Sigmoid colon (tissue), 7 donors: ENCODE measurements around the gene TTC27. TPM values are rescaled to one million over a fixed set of nuclear protein-coding genes. Genes with fewer than 3 reads are reported as not detected.

Experiments
- DNase-seq: peaks from one replicate; pipeline ENCODE4 v3.0.0-alpha.2; 2019
- H3K27ac ChIP-seq, 4 donors: fragments of 200-600 bp; sonication (generic); one replicate each; pipeline ENCODE4 v1.5.1; 2016 to 2019; ENCODE audit warnings: mild to moderate bottlenecking in 1 of 4
- H3K27me3 ChIP-seq, 3 donors: fragments of 200-600 bp; sonication (generic); one replicate each; pipeline ENCODE4 v1.5.1; 2019; ENCODE audit warnings: mild to moderate bottlenecking in 1 of 3
- H3K36me3 ChIP-seq, 4 donors: fragments of 200-600 bp; sonication (generic); one replicate each; pipeline ENCODE4 v1.5.1; 2016 to 2019
- H3K4me1 ChIP-seq, 4 donors: fragments of 200-600 bp; sonication (generic); one replicate each; pipeline ENCODE4 v1.5.1; 2017 to 2019
- H3K4me3 ChIP-seq, 4 donors: fragments of 200-600 bp; sonication (generic); one replicate each; pipeline ENCODE4 v1.5.1; 2017 to 2019; ENCODE audit warnings: mild to moderate bottlenecking in 2 of 4, moderate library complexity in 1 of 4
- H3K9me3 ChIP-seq, 4 donors: fragments of 200-600 bp in 3 of 4; sonication (generic) in 3 of 4; one replicate each; pipeline versions ENCODE4 v1.5.1 to v1.6.1; 2013 to 2019
- EP300 ChIP-seq, 4 donors: sonication (generic); formaldehyde crosslinking; IDR thresholded peaks; one replicate each; pipeline ENCODE4 v1.6.1; 2017; ENCODE audit warnings: antibody characterized with exemption in 4 of 4
- POLR2A ChIP-seq, 2 donors: fragments of 450-650 bp; IDR thresholded peaks; one replicate each; pipeline ENCODE4 v1.6.1; 2016; ENCODE audit warnings: antibody characterized with exemption in 2 of 2, mild to moderate bottlenecking in 2 of 2, moderate library complexity in 2 of 2
- POLR2AphosphoS5 ChIP-seq, 4 donors: sonication (generic); formaldehyde crosslinking; IDR thresholded peaks; one replicate each; pipeline ENCODE4 v1.6.1; 2017; ENCODE audit warnings: antibody characterized with exemption in 4 of 4
- WGBS, 2 donors: extraction: QIAGEN DNeasy Blood & Tissue Kit; methylation state at CpG; one replicate each; pipeline ENCODE4 v1.1.7; 2013; 5-methylcytosine and 5-hydroxymethylcytosine counted together
- intact Hi-C: fragments of 100-400 bp; cut with DNase I; formaldehyde crosslinking; loops from one replicate; pipeline ENCODE4 v1.15.1; 2023
- polyA plus RNA-seq, 3 donors: library from polyadenylated mRNA; stranded (reverse); fragments of 200-250 nt; gene quantifications; one replicate each; pipeline ENCODE4 v1.2.3, GENCODE V29; 2013
- total RNA-seq, 4 donors: library from RNA; depleted of rRNA; stranded (reverse); fragments of >200 nt; gene quantifications; one replicate each; pipeline ENCODE4 v1.1.0, GENCODE V29; 2016
- TF ChIP-seq, protein P1 (sequence below), 4 experiments: fragments of 450-650 bp in 3 of 4; fragments of 200-600 bp in 1 of 4; IDR thresholded peaks; one replicate each; pipeline ENCODE4 v1.5.1; 2016 to 2019; ENCODE audit warnings: antibody characterized with exemption in 4 of 4, mild to moderate bottlenecking in 3 of 4, moderate library complexity in 2 of 4
- donor health status: healthy with polysubstance abuse.
- donor health status: Bipolar disorder and iron deficiency.
- donor health status: healthy.

The TTC27 gene
- total and polyA plus RNA-seq, 7 donors: 3.0 to 22.5 (median 14.1) TPM

DNA sequence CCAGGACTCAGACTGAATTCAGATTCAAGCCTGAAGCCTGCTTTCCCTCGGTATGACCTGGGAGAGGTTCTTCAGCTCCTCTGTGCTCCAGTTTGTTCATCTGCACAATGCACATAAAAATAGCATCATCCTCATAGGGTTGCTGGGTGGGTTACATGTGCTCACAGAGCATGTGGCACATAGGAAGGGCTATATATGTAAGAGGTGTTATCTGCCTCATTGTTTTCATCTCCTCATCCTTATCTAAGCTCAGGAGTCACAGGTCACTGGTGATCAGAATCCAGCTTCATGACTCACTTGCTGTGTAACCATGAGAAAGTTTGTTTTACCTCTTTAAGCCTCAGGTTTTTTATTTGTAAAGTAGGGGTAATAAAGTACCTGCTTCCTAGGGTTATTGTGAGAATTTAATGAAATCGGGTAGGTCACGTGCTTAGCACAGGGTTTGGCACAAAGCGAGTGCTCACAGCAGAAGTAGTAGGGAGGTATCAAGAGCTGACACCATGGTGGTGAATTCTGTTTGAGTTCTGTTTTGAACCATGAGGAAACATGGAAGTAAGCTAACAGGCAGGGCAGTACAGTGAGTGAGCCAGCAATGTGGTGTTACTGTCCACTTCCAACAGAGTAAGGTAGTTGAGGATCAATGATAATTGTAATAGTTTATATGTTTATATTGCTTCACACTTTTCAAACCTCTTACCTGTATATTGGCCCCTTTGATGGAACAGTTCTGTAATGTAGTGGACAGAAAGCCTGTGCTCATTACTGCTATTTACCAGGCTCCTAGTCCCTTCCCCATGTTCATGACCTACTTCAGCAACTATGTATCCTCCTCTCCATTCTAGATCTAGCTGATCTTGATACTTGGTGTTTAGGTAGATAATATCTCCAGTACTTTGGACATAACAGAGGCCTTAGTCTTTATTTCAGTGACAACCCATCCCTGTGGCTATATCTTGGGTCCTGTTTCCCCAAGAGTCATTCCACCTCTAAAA, 177.6 kb downstream of the TTC27 start:
- H3K27me3 ChIP-seq: no peaks in the 10 kb centered on the region
- H3K36me3 ChIP-seq: no peaks in the 10 kb centered on the region
- H3K27ac ChIP-seq: no peak overlapping the region
- DNase-seq: no peak
- H3K4me1 ChIP-seq: no peaks in the 10 kb centered on the region
- WGBS, 2 donors: 23 to 66% methylated on average over 4 of the region's 4 CpGs
- TF ChIP-seq EP300 (IDR thresholded peaks at IDR 0.05) (no peak), POLR2A (IDR thresholded peaks at IDR 0.05) (no peak), POLR2AphosphoS5 (IDR thresholded peaks at IDR 0.05) (no peak)
- TF ChIP-seq, protein P1, sequence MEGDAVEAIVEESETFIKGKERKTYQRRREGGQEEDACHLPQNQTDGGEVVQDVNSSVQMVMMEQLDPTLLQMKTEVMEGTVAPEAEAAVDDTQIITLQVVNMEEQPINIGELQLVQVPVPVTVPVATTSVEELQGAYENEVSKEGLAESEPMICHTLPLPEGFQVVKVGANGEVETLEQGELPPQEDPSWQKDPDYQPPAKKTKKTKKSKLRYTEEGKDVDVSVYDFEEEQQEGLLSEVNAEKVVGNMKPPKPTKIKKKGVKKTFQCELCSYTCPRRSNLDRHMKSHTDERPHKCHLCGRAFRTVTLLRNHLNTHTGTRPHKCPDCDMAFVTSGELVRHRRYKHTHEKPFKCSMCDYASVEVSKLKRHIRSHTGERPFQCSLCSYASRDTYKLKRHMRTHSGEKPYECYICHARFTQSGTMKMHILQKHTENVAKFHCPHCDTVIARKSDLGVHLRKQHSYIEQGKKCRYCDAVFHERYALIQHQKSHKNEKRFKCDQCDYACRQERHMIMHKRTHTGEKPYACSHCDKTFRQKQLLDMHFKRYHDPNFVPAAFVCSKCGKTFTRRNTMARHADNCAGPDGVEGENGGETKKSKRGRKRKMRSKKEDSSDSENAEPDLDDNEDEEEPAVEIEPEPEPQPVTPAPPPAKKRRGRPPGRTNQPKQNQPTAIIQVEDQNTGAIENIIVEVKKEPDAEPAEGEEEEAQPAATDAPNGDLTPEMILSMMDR (IDR thresholded peaks at IDR 0.05): no peak
- H3K9me3 ChIP-seq: no peaks in the 10 kb centered on the region
- H3K4me3 ChIP-seq: no peak overlapping the region
- intact Hi-C loops: no loop called here

DNA sequence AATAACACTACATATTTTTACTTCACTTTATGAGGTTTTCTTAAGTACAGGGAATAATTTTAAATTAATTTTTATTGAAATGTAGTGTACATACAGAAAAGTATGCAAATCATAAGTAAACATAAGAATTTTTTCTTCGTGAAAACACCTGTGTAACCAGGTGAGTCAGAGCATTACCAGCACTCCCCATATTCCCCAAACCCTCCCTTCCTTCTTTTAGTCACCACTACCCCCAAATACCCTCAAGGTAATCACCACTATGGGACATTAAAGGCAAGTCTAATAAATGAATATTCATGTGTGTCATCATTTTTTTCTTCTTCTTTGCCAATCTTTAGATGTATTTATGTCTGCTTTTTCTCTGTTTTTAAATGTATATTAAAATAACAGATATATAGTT, 179.0 kb downstream of the TTC27 start:
- TF ChIP-seq POLR2AphosphoS5 (IDR thresholded peaks at IDR 0.05) (no peak), POLR2A (IDR thresholded peaks at IDR 0.05) (no peak), EP300 (IDR thresholded peaks at IDR 0.05) (no peak)
- TF ChIP-seq, protein P1 (IDR thresholded peaks at IDR 0.05): no peak
- 34 to 67% methylated on average over 1 of the region's 1 CpG for WGBS, 2 donors
- DNase-seq: no peak
- no peaks in the 10 kb centered on the region for H3K4me1 ChIP-seq
- H3K9me3 ChIP-seq: no peaks in the 10 kb centered on the region
- no peak overlapping the region for H3K4me3 ChIP-seq
- intact Hi-C loops: no loop called here
- H3K36me3 ChIP-seq: no peaks in the 10 kb centered on the region
- no peaks in the 10 kb centered on the region for H3K27me3 ChIP-seq
- H3K27ac ChIP-seq: no peak overlapping the region

DNA sequence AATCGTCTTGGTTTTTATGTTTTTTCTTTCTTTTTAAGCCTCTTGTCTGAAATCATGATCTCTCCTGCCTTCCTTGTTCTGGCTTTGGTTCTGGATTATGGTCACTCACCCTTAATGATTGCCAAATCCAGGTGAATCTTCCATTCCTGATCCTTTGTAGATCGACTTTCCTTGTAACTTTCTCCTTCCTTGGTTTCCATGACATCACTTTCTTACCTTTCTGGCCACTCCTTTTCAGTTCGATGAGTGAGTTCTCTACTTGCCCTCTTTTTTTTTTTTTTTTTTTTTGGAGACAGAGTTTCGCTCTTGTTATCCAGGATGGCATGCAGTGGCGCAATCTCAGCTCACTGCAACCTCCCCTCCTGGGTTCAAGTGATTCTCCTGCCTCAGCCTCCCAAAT, 179.8 kb downstream of the TTC27 start:
- H3K4me3 ChIP-seq: no peak overlapping the region
- H3K4me1 ChIP-seq: no peaks in the 10 kb centered on the region
- intact Hi-C loops: no loop called here
- WGBS, 2 donors: 95 to 96% methylated on average over 5 of the region's 5 CpGs
- no peaks in the 10 kb centered on the region for H3K9me3 ChIP-seq
- TF ChIP-seq, protein P1 (IDR thresholded peaks at IDR 0.05): no peak
- no peak for TF ChIP-seq EP300 (IDR thresholded peaks at IDR 0.05)
- no peak for TF ChIP-seq POLR2A (IDR thresholded peaks at IDR 0.05)
- no peak for TF ChIP-seq POLR2AphosphoS5 (IDR thresholded peaks at IDR 0.05)
- H3K36me3 ChIP-seq: peaks cover 0 to under 1% (median 0%) of the 10 kb centered on the region in 4 donors
- H3K27ac ChIP-seq: no peak overlapping the region
- H3K27me3 ChIP-seq: no peaks in the 10 kb centered on the region
- DNase-seq: no peak

DNA sequence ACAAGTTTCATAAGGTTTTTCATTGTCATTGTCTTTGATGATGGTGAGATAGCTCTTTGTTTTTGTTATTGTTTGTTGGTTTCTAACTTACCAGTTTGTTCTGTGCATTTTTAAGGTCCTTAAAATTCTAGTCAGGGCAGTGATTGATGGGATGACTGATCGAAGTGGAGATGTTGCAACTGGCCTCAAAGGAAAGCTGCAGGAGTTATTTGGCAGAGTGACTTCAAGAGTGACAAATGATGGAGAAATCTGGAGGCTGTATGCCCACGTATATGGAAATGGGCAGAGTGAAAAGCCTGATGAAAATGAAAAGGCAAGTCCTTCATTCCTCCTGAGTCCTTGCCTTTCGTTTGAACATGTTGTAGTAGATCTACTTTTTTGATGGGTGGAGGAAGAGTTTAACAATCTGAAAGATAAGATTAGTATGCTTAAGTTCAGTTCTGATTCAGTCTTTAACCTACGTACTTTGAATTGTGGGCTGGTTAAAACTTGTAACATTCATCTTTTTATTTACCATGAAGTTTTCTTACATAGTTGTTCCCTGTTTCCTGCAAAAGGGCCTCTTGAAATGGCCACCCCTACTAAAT, 183.2 kb downstream of the TTC27 start:
- H3K27ac ChIP-seq: no peak overlapping the region
- 76 to 93% methylated on average over 4 of the region's 4 CpGs for WGBS, 2 donors

DNA sequence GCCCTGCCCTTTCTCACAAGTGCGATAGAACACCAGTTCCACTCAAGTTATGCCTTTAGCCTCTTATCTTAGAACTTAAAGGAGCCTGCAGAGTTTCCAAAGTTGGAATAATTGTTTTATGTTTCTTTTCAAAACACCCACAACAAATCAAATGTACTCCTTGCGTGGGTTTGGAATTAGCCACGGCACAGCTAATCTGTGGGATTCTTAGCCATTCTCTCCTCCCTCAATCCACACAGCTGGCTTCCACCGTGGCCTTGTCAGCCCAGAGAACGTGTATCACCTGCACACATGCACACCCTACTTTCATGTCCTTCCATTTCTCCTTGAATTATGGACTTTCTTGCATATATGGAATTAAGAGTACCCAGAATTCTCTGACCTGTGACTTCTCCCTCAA, 183.8 kb downstream of the TTC27 start:
- no peaks in the 10 kb centered on the region for H3K4me1 ChIP-seq
- H3K9me3 ChIP-seq: no peaks in the 10 kb centered on the region
- no peaks in the 10 kb centered on the region for H3K27me3 ChIP-seq
- TF ChIP-seq POLR2A (IDR thresholded peaks at IDR 0.05) (no peak), EP300 (IDR thresholded peaks at IDR 0.05) (no peak), POLR2AphosphoS5 (IDR thresholded peaks at IDR 0.05) (no peak)
- TF ChIP-seq, protein P1 (IDR thresholded peaks at IDR 0.05): no peak
- H3K27ac ChIP-seq: no peak overlapping the region
- WGBS, 2 donors: 94 to 96% methylated on average over 5 of the region's 5 CpGs
- no peak for DNase-seq
- intact Hi-C loops: no loop called here
- no peak overlapping the region for H3K4me3 ChIP-seq
- H3K36me3 ChIP-seq: peaks cover 0 to 13% (median 0%) of the 10 kb centered on the region in 4 donors

More for the DNA sequence above, 183.2 kb downstream of the TTC27 start:
- peaks cover 0 to 13% (median 0%) of the 10 kb centered on the region in 4 donors for H3K36me3 ChIP-seq
- no peak for DNase-seq
- H3K4me3 ChIP-seq: no peak overlapping the region
- intact Hi-C loops: no loop called here
- TF ChIP-seq EP300 (IDR thresholded peaks at IDR 0.05) (no peak), POLR2A (IDR thresholded peaks at IDR 0.05) (no peak), POLR2AphosphoS5 (IDR thresholded peaks at IDR 0.05) (no peak)
- no peaks in the 10 kb centered on the region for H3K4me1 ChIP-seq
- no peaks in the 10 kb centered on the region for H3K27me3 ChIP-seq
- H3K9me3 ChIP-seq: no peaks in the 10 kb centered on the region
